Fibroblast of the conjunctiva (primary cell): ENCODE measurements around the gene ARHGEF17.
"Not testable (repeated sequence)": the region's sequence is repeated elsewhere in the genome, so short reads cannot be mapped to it uniquely, and the experiment has no call there.

Experiments used
- DNase-seq: peaks from one replicate; pipeline ENCODE4 v3.0.0-alpha.2; 2010; ENCODE audit warnings: low read depth

Gene ARHGEF17

DNA sequence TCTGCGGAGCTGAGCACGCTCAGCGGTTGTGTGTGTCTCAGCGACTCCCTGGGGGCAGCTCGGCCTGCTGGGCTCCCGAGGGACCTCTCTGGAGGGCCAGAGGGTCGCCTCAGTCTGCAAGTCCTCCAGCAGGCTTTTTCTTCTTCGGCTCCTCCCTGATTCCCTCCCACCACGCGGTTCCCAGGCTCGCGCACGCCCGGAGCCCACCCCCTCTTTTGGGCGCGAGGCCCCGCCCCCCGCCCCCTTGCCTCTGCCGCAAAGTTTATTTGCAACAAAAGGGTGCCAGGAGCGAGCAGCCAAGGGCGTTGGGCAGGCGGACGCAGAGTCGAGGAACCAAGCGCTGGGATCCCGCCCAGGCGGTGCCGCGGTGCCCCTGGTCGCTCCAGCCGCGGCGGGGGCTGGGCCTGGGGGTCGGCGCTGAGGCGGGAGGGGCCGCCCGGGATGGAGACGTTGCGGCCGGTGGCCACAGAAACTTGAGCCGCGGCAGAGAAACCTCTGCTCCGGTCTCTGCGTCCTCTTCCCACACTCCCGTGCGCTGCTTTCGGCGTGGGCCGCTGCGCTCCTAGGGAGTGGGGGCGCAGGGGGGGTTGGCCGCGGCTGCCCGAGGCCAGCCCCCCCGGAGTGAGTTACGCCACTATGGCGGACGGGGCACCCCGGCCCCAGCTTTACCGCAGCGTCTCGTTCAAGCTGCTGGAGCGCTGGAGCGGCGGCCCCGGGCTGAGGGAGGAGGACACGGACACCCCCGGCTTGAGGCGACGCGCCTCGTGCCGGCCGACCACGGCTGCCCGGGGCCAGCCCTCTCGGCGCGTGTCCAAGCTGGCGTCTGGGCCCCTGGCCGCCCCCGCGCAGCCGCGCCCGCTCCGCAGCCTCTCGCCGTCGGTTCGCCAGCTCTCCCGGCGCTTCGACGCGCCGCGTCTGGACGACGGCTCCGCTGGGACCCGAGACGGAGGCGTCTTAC is at the start of gene ARHGEF17:
ARHGEF17 (plus strand) TSS at position 274 of the 958 bp plus-strand sequence; CDS start at position 637, 363 bp downstream.
- peak; percentile 55 for DNase-seq

DNA sequence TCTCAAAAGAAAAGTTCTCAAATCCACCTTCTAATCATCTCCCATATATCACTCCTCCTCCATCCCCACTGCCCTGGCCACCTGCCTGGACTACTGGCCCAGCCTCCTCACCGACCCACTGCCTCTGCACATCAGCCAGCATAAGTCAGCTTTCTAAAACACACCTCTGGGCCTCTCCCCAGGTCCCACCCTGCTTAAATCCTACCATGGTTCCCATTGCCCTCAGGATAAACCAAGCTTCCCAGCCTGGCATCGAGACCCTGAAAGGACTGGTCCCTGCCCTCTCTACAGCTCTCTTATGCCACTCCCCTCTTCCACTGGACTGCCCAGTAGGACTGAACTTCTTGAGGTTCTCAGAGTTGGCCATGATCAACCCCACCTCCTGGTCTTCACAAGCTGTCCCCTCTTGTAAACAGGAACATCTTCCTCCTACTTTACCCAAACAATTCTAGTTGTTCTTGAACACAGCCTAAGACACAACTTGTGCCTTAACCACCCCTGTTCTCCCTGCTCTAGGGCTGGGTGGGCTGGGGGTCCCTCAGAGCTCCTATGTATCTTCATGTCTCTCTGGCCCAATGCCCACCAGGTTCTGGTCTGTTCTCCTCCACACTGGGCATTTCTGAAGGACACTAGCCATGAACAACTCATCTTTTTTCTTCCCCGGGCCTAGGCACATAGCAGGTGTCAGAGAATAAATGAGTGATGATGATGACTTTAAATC is 48.5 kb upstream of the ARHGEF17 start:
- DNase-seq, result no peak

DNA sequence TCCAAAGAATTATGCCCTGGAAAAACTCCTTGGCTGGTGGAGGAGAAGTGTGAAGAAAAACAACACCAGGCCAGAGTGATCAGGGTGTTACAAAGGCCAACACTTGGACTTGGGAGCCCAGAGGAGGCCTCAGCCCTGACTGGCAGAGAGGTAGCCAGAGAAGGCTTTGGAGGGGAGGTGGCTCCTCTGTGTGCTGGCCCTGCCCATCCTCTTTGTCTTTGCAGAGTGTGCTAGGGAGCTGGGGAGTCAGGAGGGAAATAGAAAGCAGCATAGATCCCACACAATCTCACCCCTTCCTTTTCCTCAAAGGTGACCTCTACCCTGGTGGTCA is 48.0 kb upstream of the ARHGEF17 start:
- DNase-seq, result no peak

GRCh38 chr11:73262851-73263495 is 45.1 kb upstream of the ARHGEF17 start:
- DNase-seq, result no peak

GRCh38 chr11:73263640-73264039 is 44.4 kb upstream of the ARHGEF17 start:
- no peak for DNase-seq

GRCh38 chr11:73265278-73265810 is 42.7 kb upstream of the ARHGEF17 start:
- no peak for DNase-seq

DNA sequence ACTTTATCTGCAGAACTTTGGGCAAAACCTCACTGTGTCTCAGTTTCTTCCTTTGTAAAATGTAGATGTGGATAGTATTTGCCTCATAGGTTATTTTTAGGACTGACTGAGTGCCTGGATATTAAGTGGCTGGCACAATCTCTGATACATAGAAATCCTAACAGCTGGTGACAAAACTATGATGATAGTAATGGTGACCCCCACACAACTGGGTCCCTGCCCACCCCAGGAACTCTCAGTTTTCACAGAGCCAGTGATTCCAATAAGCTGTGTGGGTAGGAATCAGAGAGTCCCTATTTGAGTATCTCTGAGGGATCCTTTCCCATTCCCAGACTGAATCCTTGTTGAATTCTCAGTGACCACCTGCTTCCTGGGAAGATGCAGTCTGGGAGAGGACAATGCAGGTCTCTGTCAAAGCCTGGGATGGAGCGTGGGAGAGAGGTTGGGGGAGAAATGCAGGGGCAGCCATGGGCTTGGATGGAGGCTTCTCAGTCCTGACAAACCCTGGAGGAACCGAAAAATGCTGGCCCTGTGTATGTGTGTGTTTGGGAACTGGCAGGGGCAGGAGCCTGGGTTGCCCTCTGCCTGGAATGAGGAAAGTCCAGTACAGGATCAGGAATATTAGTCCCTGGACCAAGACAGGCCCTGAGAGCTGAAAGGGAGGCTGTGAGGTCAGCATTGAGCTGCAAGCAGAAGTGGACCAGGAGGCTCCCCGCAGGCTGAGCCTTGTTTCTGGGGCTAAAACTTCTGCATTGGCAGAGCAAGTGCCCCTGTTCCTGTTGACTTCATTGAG is 42.0 kb upstream of the ARHGEF17 start:
- DNase-seq, result no peak

DNA sequence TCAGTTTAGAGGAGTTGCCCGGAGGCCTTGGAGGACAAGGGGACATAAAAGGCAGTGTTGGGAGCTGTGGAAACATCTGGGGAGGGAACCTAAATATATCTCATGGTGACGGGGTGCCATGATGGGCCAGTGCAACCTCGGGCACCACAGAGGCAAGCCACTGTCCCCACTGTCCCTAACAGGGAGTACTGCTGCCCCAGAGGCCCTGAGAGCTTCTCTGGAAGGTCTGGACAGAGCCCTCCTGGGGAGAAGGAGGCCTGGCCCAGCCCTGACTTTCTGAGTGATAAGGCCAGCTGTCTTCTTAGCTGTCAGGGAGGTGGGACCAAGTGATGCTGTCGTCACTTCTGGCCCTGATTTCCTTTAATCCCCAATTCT is 41.4 kb upstream of the ARHGEF17 start:
- DNase-seq, result no peak

DNA sequence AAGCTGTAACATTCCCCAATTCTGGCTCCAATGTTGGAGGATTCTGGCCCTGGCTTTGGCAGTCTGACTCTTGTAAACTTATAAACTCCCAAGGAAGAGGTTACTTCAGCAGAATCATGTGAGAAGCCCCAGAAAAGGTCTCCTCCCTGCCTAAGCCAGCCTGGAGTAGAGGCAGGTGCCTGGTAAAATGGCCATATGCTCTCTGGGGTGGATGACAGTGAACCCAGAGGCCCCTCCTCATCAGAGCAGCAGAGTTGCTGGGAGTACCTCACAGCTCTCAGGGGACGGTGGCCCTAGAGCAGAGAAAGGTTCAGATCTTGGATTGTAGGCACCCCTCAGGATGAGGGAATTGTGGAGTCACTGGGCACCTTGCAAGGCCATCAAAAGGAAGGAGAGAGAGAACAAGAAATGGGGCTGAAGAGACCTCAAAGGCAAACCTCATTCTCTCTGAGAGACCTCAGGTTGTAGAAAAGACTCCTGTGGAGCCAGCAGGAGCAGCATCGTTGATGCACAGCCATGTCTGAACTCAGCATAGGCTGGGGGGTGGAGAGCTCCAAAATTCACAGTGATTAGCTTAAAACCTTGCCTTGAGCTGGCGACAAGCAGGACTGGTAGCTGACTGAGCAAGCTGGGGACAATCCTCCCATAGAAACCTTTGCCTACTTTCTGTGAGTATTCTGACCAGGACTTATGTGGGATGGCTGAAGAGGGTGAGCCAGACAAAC is 40.8 kb upstream of the ARHGEF17 start:
- DNase-seq, result no peak

GRCh38 chr11:73267906-73268540 is 40.1 kb upstream of the ARHGEF17 start:
- DNase-seq, result no peak

GRCh38 chr11:73268671-73269271 is 39.3 kb upstream of the ARHGEF17 start:
- DNase-seq, result no peak

DNA sequence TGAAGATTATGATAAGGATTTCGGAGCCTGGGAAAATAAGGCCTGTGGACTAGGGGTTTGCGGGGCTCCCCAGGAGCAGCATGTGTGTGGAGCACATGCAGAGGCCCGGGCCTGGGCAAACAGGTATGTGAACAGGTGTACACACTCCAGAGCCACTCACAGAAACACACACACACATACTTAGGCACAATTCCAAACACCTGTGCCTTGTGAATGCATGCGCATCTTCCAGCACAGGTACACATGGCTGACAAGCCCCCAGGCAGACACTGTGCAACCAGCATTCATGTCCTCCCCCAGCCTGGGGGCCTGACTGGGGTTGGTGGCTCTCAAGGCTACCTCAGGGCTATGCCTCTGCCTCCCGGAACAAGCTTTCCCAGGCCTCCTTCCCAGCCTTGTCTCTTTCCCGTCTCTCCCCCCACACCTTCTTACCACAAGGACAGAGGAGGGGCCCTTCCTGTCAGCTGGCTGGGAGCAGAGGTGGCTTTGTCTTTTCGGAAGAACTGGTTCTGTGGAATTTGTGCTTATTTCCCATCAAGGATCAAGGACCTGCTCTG is 38.5 kb upstream of the ARHGEF17 start:
- no peak for DNase-seq

DNA sequence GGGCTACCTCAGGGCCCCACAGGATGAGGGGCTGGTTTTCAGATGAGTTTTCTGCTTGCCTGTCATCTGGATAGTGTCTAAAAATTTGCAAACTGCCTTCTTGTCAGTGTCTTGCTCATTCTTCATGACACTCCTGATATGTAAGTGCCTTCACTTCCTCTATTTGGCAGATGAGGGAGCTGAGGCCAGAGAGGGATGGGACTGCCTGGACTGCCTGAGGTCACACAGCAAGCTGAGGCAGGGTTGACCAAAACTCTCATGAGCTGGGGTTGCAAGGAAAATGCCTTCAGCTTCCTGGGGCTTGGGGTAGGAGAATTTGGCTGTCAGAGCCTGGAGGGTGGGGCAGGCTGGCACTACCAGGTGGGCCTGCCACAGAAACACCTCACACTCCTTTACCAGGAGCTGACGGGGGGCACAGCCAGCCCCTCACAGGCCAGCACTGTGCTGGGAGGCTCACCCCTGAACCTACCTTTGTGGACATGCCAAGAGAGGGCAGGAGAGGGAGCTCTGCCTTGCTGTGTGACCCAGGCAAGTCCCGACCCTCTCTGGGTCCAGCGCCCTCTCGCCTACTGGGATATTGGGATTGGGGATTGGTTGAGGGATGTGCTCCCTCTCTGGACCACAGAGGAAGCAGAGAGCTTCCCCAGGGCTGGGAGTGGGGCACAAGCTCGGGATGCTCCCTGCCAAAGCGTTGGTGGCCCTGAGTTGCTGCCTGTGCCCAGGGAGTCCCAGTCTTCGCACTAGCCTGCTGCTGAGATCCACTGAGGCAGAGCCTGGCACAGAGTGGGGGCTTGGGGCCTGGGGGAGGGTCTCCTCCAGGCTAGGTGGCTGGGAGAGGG is 37.8 kb upstream of the ARHGEF17 start:
- no peak for DNase-seq

DNA sequence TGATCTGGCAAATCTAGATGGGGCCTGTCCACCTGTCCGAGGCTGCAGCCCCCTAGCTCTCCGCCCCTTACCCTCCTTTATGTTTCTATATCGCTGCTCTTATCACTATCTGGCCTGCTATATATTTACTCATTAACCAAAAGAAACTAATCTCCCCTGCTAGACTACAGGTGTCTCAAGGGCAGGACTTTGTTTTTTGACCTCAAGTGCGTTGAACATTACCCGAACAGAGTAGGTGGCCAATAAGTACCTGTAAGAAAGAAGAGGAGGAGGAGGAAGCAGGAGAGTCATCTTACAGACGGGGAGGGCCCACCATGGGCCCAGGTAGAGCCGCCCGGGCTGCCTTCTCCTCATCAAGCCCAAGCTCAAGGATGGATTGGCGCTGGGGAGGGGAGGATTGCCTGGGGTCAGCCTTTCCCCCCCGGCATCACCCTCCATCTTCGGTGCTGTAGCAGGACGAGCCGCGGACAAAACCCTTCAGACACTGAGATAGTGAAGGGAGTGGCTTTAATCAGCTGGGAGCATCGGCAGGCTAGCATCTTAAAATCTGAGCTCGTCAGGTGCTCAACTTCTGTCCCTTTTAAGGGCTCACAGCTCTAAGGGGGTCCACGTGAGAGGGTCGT is 37.1 kb upstream of the ARHGEF17 start:
- no peak for DNase-seq

DNA sequence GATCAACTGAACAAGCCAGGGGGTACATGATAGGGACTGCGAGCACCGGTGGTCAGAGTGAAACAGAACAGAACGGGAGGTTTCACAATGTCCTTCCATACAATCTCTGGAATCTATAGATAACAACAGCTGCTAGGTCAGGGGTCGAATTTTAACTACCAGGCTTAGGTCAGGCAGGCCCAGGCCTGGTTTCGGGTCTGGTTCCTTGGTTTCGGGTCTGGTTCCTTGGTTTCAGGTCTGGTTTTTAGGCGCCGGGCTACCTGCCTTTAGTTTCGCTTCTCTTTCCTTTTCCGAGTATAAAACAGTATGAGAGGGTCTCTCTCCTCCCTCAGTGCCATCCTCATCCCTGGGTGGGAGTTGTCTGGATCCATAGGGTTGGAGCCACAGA is 36.6 kb upstream of the ARHGEF17 start:
- not testable (repeated sequence) for DNase-seq

DNA sequence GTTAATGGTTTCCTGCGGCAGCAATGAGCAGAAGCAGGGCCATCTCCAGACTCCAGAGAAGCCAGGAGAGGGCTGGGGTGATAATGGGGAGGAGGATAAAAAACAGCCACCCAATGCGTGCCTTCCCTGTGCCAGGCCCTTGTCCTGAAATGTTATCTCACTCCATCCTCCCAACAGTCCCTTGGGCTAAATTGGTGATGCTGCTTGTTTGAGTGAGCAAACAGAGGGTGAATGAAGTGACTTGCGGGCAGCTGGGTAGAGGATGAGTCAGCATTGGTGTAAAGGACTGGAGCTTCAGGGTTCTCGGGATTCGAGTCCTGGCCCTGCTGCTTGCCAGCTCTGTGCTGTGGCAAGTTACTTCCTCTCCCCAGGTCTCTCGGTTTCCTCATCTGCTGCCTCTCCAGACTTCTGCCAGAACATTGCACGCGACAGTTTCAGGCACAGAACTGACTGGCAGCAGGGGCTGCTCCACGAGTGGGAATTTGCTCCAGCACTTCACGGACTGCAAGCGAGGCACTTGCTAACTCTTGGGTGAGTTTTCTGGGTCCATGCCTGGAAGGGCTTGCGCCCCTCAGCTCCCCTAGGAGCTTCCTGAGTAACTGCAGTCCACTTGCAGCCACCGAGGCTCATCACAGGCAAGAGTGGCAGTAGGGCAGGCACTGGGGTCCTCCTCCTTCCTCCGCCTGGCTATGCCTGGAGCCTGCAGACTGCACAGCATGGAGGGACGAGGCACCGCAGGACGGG is 36.0 kb upstream of the ARHGEF17 start, which contains the start of gene P2RY6:
P2RY6 (plus strand) TSS at position 403 of the 744 bp plus-strand sequence. CDS start 24,181 bp downstream, outside the sequence.
- no peak for DNase-seq

DNA sequence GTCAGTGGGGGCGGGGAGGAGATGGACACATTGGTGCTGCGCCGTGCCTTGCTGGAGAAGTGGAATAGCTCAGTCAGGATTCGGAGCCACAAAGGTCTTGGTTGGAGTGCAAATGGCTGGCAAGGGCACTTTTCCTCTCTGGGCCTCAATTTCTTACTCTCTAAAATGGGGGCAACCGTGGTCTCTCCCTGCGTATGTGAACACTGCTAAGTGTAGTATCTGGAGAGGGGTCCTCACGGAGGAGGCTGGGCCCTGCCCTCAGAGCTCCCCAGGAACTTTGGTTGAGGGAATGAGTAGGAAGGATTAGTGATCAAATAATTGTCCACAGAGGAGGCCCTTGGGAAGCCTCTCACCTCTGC is 35.4 kb upstream of the ARHGEF17 start:
- no peak for DNase-seq
